Right renal cortex interstitium (tissue), 3 donors: ENCODE results near the gene AFMID. TPM values are rescaled to one million over a fixed set of nuclear protein-coding genes. Genes with fewer than 3 reads are reported as not detected.
"Not testable (repeated sequence)": the region's sequence is repeated elsewhere in the genome, so short reads cannot be mapped to it uniquely, and the experiment has no call there.

Experiments
- DNase-seq, 3 donors: peaks; one replicate each; pipeline ENCODE4 v3.0.0-alpha.2; 2013; ENCODE audit warnings: low read depth in 3 of 3, low spot score in 2 of 3
- polyA plus RNA-seq, 3 donors: library from polyadenylated mRNA; unstranded; fragments of 120-200 nt; gene quantifications; one replicate each; pipeline ENCODE4 v1.2.1, GENCODE V29; 2013; ENCODE audit not compliant: insufficient read length in 3 of 3

Gene AFMID
- polyA plus RNA-seq, 3 donors = 59.5 to 64.2 (median 60.5) TPM

DNA sequence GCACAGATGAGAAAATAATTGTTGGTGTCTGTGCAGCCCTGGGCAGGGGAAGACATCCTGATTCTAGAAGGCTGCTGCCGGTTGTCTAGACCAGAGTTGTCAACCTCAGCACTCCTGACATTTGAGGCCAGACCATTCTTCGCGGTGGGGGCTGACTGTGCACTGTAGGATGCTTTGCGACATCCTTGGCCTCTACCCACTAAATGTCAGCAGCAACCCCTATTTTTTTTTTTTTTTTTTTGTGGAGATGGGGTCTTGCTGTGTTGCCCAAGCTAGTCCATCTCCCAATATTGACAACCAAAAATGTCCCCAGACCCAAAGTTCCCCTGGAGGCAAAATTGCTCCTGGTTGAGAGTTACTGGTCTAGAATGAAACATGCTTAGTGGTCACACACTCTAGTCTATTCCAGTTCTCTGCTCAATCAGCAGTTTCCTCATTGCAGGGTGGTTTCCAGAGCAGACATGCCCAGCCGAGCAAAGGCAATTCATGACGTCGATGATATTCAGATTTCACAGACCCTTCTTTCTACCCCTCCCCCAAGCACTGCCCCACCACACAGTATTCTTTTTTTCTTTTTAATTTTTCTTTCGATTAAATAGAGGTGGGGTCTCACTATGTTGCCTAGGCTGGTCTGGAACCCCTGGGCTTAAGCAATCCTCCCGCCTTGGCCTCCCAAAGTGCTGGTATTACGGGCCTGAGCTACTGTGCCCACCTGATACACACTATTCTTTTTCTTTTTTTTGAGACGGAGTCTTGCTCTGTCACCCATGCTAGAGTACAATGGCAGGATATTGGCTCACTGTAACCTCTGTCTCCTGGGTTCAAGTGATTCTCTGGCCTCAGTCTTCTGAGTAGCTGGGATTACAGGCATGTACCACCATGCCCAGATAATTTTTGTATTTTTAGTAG lies 32.0 kb upstream of the AFMID start:
- no peak for DNase-seq

DNA sequence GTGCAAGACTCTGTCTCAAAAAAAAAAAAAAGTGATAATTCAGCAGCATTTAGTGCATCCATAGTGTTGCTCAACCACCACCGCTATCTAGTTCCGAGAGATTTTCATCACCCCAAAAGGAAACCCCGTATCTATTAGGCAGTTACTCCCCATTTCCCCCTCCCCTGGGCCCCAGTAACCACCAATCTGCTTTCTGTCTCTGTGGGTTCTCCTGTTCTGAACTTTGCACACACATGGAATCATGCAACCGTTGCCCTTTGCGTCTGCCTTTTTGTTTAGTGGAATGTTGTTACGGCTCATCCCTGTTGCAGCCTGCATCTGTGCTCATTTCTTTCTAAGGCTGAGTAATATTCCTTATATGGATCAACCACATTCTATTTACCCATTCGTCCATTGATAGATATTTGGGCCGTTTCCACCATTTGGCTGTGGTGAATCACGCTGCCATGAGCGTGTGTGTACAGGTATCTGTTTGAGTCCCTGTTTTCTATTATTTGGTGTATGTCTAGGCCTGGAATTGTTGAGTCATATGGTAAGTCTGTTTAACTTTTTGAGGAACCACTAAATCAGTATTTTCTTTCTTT lies 27.5 kb upstream of the AFMID start:
- DNase-seq = no peak

GRCh38 chr17:78163881-78164747 lies 23.0 kb upstream of the AFMID start:
- DNase-seq = no peak

DNA sequence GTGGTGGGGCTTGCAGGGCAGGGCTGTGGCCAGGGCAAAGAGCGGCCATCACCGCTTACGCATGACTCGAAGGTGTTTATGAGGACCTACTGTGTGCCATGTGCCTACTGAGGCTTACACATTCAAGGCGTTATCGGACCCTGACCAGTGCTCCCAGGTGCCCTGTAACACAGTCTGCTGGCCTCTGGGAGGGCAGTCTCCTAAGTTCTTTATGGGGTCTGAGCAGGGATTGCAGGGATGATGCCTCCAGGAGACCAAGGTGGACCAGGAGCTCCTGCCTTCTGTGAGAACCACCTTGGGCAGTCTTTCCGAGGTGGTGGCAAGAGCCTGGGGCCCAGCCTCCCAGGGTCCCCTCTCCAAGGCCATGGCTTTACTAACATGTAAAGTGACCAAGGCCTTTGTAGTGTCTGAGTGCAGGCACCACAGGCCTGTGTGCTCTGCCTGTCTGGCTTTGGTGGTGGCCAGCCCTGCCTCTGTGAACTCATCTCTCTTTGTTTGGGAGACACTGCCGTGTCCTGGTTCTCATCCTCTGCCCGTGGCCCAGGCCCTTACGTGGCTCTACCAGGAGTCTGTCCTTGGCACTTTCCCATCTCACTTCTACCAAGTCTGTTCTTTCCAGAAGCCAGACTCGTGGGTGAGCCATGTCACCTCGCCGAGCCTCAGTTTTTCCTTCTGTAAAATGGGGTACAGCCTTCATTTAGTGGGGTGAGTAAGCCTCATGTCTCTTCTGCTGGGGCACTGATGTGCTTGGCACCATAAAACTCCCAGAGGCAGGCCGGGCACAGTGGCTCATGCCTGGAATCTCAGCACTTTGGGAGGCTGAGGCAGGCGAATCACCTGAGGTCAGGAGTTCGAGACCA lies 22.2 kb upstream of the AFMID start:
- no peak for DNase-seq

GRCh38 chr17:78166416-78166815 lies 20.7 kb upstream of the AFMID start:
- DNase-seq = no peak

GRCh38 chr17:78168242-78168902 lies 18.8 kb upstream of the AFMID start, which contains the start of gene SYNGR2:
SYNGR2 (plus strand) TSS chr17:78168581; CDS start chr17:78168617, 36 bp downstream.
- no peak for DNase-seq

- DNase-seq = no peak
Measured at GRCh38 chr17:78168903-78169793, 18.0 kb upstream of the AFMID start.

- no peak for DNase-seq
Measured at GRCh38 chr17:78170692-78171590, 16.2 kb upstream of the AFMID start.

DNA sequence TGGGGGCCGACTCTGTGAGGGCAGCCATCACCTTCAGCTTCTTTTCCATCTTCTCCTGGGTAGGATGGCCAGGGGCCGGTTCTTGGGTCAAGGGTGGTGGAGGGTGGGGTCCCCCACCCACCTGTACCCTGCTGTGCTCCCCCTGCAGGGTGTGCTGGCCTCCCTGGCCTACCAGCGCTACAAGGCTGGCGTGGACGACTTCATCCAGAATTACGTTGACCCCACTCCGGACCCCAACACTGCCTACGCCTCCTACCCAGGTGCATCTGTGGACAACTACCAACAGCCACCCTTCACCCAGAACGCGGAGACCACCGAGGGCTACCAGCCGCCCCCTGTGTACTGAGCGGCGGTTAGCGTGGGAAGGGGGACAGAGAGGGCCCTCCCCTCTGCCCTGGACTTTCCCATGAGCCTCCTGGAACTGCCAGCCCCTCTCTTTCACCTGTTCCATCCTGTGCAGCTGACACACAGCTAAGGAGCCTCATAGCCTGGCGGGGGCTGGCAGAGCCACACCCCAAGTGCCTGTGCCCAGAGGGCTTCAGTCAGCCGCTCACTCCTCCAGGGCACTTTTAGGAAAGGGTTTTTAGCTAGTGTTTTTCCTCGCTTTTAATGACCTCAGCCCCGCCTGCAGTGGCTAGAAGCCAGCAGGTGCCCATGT lies 15.4 kb upstream of the AFMID start:
- DNase-seq = not testable (repeated sequence)

DNA sequence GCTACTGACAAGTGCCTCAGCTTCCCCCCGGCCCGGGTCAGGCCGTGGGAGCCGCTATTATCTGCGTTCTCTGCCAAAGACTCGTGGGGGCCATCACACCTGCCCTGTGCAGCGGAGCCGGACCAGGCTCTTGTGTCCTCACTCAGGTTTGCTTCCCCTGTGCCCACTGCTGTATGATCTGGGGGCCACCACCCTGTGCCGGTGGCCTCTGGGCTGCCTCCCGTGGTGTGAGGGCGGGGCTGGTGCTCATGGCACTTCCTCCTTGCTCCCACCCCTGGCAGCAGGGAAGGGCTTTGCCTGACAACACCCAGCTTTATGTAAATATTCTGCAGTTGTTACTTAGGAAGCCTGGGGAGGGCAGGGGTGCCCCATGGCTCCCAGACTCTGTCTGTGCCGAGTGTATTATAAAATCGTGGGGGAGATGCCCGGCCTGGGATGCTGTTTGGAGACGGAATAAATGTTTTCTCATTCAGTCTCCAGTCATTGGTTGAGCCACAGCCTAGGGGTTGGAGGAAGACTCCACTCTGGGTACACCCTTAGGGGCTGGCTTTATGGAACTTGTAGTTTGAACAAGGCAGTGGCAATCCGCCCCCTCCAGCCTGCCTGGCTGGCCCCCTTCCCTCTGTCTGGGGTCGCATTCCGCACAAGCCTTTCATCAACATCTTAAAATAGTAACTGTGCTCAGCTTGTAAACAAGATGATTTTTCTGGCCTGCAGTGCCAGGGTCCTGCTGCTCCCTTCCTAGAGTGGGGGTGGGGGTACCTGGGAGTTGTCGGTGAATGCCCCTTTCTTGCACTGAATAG lies 14.7 kb upstream of the AFMID start:
- no peak for DNase-seq

DNA sequence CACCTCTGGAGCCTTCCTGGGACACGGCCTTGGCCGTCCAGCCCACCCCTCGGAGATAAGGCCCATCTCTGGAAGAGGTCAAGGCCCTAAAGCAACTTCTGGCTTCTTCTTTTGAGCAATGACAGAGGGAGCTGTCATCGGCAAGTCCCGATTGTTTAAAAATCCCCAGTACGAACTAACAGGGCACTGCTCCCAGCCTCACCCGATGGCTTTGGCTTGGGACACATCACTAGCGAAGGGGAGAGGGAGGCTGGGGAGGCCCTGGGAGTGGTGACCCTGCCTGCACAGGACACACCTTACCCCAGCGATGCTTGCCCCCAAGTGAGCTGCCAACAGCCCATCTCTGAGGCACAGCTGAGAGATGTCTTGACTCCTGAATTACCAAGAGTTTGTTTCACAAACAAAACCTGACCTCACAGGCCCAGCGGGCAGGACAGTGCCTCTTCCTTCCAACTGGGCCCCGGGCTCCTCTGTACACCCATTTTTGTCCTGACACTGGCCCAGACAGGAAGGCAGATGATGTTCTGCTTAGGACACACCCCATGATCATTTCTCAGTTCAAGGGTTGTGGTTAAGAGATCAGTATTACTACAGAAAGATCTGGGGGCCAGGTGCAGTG lies 14.0 kb upstream of the AFMID start:
- DNase-seq = no peak

- no peak for DNase-seq
Measured at GRCh38 chr17:78174346-78174869, 12.8 kb upstream of the AFMID start.

DNA sequence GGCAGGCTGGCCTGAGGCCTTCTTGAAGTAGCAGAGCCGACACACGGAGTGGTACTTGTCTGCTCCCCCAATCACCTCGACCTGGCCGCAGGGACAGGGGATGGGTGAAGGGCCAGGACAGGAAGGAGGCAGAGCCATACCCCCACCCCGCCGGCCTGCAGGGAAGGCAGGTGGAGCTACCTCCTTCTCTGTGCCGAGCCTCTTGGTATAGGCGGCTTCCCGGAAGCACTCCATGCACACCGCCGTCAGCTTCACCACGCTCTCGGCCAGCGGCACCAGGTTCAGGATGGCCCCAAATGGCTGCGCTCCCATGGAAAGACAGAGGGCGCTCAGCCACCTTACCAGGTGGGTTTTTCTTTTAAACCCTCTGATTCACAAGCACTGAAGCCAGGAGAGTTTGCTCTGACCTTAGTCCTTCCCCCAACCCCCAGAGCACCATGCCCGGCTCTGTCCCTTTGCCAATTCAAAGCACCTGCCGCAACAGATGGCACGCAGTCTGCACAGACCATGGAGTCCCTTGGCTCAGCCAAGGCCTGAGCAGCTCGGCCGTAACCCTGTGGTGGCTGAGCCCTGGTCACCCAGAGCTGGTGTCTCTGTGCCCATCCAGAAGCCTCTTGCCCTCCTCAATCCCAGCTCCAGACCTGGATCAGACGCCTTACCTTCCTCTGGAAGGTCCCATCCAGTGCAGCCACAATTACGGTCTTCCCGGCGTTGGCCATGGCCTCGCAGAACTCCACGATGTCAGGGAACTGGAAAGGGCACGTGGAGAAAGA lies 12.1 kb upstream of the AFMID start:
- DNase-seq = no peak

GRCh38 chr17:78175643-78175981 lies 11.6 kb upstream of the AFMID start:
- no peak for DNase-seq

GRCh38 chr17:78176548-78177025 lies 10.6 kb upstream of the AFMID start:
- no peak for DNase-seq
